Endothelial cell (in vitro differentiated cells): Measurements from ENCODE around the gene PTPRE. TPM values are rescaled to one million over a fixed set of nuclear protein-coding genes. Genes with fewer than 3 reads are reported as not detected.

Source experiments
- DNase-seq: peaks from one replicate; pipeline ENCODE4 v3.0.0; 2021; ENCODE audit warnings: low spot score
- H3K27ac Mint-ChIP-seq: one replicate; pipeline ENCODE4 v1.8.0; 2021; ENCODE audit warnings: mixed read lengths, inconsistent platforms; ENCODE audit not compliant: unreplicated experiment
- H3K27me3 Mint-ChIP-seq: one replicate; pipeline ENCODE4 v1.8.0; 2021; ENCODE audit warnings: mild to moderate bottlenecking, moderate library complexity, mixed read lengths, inconsistent platforms; ENCODE audit not compliant: unreplicated experiment
- H3K36me3 Mint-ChIP-seq: one replicate; pipeline ENCODE4 v1.8.0; 2021; ENCODE audit warnings: mild to moderate bottlenecking, low read depth, mixed read lengths, inconsistent platforms; ENCODE audit not compliant: unreplicated experiment
- H3K4me1 Mint-ChIP-seq: one replicate; pipeline ENCODE4 v1.8.0; 2021; ENCODE audit warnings: mild to moderate bottlenecking, mixed read lengths, inconsistent platforms; ENCODE audit not compliant: unreplicated experiment
- H3K4me3 Mint-ChIP-seq: one replicate; pipeline ENCODE4 v1.8.0; 2021; ENCODE audit warnings: mild to moderate bottlenecking, mixed read lengths, inconsistent platforms; ENCODE audit not compliant: unreplicated experiment
- H3K9me3 Mint-ChIP-seq: one replicate; pipeline ENCODE4 v1.8.0; 2021; ENCODE audit warnings: mixed read lengths, inconsistent platforms; ENCODE audit not compliant: unreplicated experiment
- total RNA-seq: library from RNA; stranded (reverse); fragmentation: NEBNext Ultra II Directional; extraction: Animal tissue kit (Norgen Biotek cat#: 25700); gene quantifications from one replicate; pipeline ENCODE4 v1.2.1, GENCODE V29; 2021; ENCODE audit not compliant: unreplicated experiment
- TF ChIP-seq, protein P1 (sequence below): fragments of 200-600 bp; sonication (generic); IDR thresholded peaks from one replicate; pipeline ENCODE4 v1.5.0; 2021; ENCODE audit warnings: antibody characterized with exemption; ENCODE audit not compliant: unreplicated experiment

Gene PTPRE
- total RNA-seq, 1 donor from 2014 or later: 117 TPM

DNA sequence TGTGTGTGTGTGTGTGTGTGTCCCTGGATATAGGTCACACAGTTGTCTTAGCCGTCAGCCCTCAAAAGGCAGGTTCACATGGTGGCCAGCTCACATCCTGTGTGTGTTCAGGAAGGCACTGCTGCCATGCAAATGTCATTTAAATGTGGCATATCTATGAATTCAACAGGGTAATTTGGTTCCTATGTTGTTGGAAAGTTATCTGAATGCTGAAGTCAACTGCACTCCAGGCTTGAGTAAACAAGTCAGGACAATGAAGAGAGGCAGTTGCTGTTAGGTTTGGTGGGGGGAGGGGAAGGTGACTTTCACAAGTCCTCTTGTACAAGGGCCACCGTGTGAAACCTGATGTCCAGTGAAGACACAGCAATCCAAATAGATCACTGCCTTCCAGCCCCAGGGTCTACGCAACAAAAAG is 61.1 kb downstream of the PTPRE start:
- H3K9me3 Mint-ChIP-seq: no peaks in the 10 kb centered on the region
- H3K27ac Mint-ChIP-seq: peak overlapping the region; percentile 91
- H3K27me3 Mint-ChIP-seq: peaks cover 3% of the 10 kb centered on the region
- TF ChIP-seq, protein P1, sequence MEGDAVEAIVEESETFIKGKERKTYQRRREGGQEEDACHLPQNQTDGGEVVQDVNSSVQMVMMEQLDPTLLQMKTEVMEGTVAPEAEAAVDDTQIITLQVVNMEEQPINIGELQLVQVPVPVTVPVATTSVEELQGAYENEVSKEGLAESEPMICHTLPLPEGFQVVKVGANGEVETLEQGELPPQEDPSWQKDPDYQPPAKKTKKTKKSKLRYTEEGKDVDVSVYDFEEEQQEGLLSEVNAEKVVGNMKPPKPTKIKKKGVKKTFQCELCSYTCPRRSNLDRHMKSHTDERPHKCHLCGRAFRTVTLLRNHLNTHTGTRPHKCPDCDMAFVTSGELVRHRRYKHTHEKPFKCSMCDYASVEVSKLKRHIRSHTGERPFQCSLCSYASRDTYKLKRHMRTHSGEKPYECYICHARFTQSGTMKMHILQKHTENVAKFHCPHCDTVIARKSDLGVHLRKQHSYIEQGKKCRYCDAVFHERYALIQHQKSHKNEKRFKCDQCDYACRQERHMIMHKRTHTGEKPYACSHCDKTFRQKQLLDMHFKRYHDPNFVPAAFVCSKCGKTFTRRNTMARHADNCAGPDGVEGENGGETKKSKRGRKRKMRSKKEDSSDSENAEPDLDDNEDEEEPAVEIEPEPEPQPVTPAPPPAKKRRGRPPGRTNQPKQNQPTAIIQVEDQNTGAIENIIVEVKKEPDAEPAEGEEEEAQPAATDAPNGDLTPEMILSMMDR: no peak
- H3K36me3 Mint-ChIP-seq: peaks cover 34% of the 10 kb centered on the region
- H3K4me1 Mint-ChIP-seq: peaks cover 73% of the 10 kb centered on the region
- H3K4me3 Mint-ChIP-seq: peak overlapping the region; percentile 49
- DNase-seq: no peak

DNA sequence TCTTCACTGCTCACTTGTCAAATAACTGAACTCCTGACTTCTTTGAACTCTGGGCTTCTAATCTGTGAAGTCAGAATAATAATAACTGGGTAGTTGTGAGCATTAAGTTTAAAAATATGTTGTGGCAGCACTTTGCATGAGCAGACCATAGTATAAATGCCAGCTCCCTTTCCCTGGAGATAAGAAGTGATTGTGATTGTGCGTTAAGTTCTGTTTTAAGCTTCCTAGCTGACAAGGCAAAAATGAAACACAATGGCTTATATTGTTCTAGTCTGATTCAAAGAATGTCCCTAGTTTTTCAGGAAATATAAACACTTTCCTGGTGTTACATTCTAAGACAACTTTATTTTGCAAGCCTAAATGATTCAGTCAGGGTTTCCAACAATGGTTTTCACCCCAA is 61.8 kb downstream of the PTPRE start:
- Mint-ChIP-seq H3K4me1 (peaks cover 74% of the 10 kb centered on the region), H3K36me3 (peaks cover 28% of the 10 kb centered on the region), H3K9me3 (no peaks in the 10 kb centered on the region), H3K27ac (peak overlapping the region; percentile 91), H3K4me3 (peak overlapping the region; percentile 10), H3K27me3 (no peaks in the 10 kb centered on the region)
- TF ChIP-seq, protein P1: no peak
- DNase-seq: no peak

DNA sequence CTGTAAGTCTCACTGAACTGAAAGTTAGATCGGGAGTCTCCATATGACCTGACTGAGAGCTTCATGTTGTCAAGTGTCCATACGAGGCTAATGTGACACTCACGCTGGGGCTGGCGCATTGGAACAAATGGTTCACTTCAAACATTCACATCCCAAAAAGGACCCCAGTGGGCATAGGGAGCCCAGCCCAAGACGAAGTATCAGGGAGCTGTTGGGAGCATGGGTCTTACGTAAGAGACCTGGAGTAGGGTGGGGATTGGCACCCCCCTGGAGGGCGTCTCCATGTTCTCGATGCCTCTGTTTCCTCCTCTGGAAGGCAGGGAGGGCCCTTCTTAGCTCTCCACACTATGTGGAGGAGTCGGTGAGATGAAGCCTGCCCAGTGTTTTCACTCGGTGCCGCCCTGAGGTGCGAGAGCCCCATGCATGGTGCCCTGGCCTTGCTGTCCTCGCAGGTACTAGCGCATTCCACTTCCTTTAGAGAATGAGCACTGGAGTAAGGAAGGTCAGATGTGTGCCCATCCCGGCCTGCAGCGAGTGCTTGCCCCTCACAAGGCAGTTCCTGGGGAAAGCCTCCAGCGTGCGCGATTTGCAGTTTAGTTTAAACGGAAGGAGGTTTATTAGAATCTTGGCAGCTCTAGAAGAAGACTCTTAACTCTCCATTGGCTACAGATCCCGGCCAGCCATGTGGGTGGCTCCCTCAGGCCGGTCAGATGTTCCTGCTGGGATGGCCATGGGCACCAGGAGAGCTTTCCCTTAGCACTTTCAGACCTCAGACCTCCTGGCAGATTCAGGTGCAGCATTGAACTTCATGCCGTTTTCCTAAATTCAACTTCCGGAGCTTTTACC is 64.4 kb downstream of the PTPRE start:
- Mint-ChIP-seq H3K36me3 (peaks cover 20% of the 10 kb centered on the region), H3K9me3 (no peaks in the 10 kb centered on the region), H3K4me1 (peaks cover 84% of the 10 kb centered on the region), H3K27me3 (no peaks in the 10 kb centered on the region), H3K4me3 (no peak overlapping the region), H3K27ac (peak overlapping the region; percentile 61)
- no peak for DNase-seq
- TF ChIP-seq, protein P1: no peak

DNA sequence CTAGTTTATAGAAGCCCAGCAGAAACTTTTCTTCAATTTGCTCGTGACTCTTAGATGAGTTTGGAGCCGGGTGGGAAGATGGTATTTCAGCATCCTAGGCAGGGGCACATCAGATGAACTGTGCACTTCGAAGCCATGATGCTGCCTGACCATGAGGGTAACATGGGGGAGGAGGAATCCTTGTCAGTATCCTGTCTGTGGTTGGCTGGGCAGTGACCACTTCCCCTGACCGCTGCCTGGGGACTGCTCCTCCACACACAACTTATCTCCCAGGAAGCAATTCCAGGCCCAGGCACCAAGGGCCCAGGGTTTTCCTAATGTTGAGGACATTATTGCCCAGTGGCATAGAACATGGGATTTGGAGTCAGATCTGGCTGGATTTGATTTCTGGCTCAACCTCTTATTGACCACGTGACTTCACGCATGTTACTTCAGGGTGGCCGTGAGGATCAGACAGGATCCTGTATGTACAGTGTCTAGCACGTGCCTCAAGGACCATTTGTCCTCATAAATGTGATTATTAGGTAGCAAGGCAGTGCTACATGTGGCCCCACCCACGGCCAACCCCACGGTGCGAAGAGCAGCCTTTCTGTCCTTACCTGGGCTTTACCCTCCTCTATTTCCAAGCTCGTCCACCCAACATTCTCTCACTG is 65.2 kb downstream of the PTPRE start:
- TF ChIP-seq, protein P1: no peak
- Mint-ChIP-seq H3K4me3 (no peak overlapping the region), H3K9me3 (no peaks in the 10 kb centered on the region), H3K36me3 (peaks cover 18% of the 10 kb centered on the region), H3K27ac (no peak overlapping the region), H3K27me3 (no peaks in the 10 kb centered on the region), H3K4me1 (peaks cover 89% of the 10 kb centered on the region)
- DNase-seq: no peak
